ENCODE measurements around the gene GFI1. TPM values are rescaled to one million over a fixed set of nuclear protein-coding genes. Genes with fewer than 3 reads are reported as not detected.

The GFI1 gene
- total and polyA plus RNA-seq, 2 of the 13 experiments (the other 11 are each of a cell fraction or from before 2014, with no cell fraction given) = 10.3 to 10.5 TPM

DNA sequence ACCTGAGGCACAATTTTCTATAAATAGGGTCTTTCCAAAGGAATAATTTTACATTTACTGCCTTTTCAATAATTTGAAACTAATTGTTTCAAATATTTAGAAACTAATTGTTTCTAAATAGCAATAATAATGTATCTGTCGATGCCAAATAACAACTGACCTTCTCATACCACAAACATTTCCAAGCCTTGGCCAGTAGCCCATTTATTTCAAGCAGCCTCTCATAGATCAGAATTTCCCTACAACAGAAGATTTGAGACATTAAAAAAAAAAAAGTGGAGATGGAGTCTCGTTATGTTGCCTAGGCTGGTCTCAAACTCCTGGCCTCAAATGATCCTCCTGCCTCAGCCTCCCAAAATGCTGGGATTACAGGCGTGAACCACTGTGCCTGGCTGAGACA, 2.1 kb upstream of the GFI1 start:
- no peak overlapping the region for H2AFZ ChIP-seq (ENCODE audit: low read length)
- 78% methylated on average over 3 of the region's 3 CpGs for WGBS (ENCODE audit: low lambda C conversion rate)
- H3K4me2 ChIP-seq (ENCODE audit: low read depth, low read length) = no peak overlapping the region
- H3K36me3 ChIP-seq (replicated peaks in 1 of 2; ENCODE audit: control insufficient read depth in 1 of 2, insufficient read depth in 2 of 2, low read length in 2 of 2) = no peaks in the 10 kb centered on the region
- ChIA-PET CTCF (ENCODE audit: low intra/inter-chr PET ratio, low total read pairs) (no interaction called here), POLR2A (interaction anchor here (1.3 kb wide), 1 partner anchor 16 kb away, joined by 3 read pairs; no protein-coding TSS in a partner anchor)
- BruUV-seq (replicated peaks) = no TSS peak
- H3K27me3 ChIP-seq (ENCODE audit: control insufficient read depth in 1 of 2, insufficient read depth in 2 of 2, low read length in 2 of 2) = no peaks in the 10 kb centered on the region; a peak in 2 of 5 replicates
- H3K9me3 ChIP-seq (ENCODE audit: low read length) = no peaks in the 10 kb centered on the region
- no peaks in the 10 kb centered on the region for H3K79me2 ChIP-seq (ENCODE audit: insufficient read depth, low read length)
- H3K27ac ChIP-seq (ENCODE audit: extremely low read length, insufficient read depth, low read length) = no peak overlapping the region
- no peaks in the 10 kb centered on the region for H4K20me1 ChIP-seq (ENCODE audit: insufficient read depth, low read length)
- no peak overlapping the region for H3K9ac ChIP-seq (ENCODE audit: insufficient read depth, low read depth, low read length)
- intact Hi-C loops (cut with micrococcal nuclease; ENCODE audit: unreplicated experiment) (no loop called here), in situ Hi-C loops (cut with HindIII; ENCODE audit: extremely low pct_ligation_motif_present, low pct_unique_long_range_greater_than_20kb) (no loop called here)
- ATAC-seq (no peak), FAIRE-seq (no peak), DNase-seq (ENCODE audit: low spot score) (no peak)
- peaks cover 40% of the 10 kb centered on the region for H3K4me1 ChIP-seq (ENCODE audit: insufficient read depth, low read length)
- H3K4me3 ChIP-seq (replicated peaks in 1 of 3; ENCODE audit: insufficient read depth in 1 of 3, low read depth in 2 of 3, low read length in 3 of 3) = no peak overlapping the region
- TF ChIP-seq SP2 (CRISPR knock-in tag; IDR thresholded peaks at IDR 0.05) (no peak), ZFP1 (CRISPR knock-in tag; IDR thresholded peaks at IDR 0.05) (no peak), REL (CRISPR knock-in tag; conservative IDR thresholded peaks at IDR 0.05) (no peak), MEIS1 (CRISPR knock-in tag; IDR thresholded peaks at IDR 0.05; ENCODE audit: borderline replicate concordance) (no peak), ZBTB42 (CRISPR knock-in tag; IDR thresholded peaks at IDR 0.05) (no peak), KLF16 (CRISPR knock-in tag; IDR thresholded peaks at IDR 0.05) (no peak), KMT2A (CRISPR knock-in tag; IDR thresholded peaks at IDR 0.05) (no peak), ZBTB10 (CRISPR knock-in tag; IDR thresholded peaks at IDR 0.05; ENCODE audit: borderline replicate concordance) (no peak), LBX2 (CRISPR knock-in tag; IDR thresholded peaks at IDR 0.05; ENCODE audit: borderline replicate concordance) (no peak)
- TF ChIP-seq, protein P1, sequence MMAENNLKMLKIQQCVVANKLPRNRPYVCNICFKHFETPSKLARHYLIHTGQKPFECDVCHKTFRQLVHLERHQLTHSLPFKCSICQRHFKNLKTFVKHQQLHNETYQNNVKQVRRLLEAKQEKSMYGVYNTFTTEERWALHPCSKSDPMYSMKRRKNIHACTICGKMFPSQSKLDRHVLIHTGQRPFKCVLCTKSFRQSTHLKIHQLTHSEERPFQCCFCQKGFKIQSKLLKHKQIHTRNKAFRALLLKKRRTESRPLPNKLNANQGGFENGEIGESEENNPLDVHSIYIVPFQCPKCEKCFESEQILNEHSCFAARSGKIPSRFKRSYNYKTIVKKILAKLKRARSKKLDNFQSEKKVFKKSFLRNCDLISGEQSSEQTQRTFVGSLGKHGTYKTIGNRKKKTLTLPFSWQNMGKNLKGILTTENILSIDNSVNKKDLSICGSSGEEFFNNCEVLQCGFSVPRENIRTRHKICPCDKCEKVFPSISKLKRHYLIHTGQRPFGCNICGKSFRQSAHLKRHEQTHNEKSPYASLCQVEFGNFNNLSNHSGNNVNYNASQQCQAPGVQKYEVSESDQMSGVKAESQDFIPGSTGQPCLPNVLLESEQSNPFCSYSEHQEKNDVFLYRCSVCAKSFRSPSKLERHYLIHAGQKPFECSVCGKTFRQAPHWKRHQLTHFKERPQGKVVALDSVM (CRISPR knock-in tag; IDR thresholded peaks at IDR 0.05) = no peak
- TF ChIP-seq, protein P2, sequence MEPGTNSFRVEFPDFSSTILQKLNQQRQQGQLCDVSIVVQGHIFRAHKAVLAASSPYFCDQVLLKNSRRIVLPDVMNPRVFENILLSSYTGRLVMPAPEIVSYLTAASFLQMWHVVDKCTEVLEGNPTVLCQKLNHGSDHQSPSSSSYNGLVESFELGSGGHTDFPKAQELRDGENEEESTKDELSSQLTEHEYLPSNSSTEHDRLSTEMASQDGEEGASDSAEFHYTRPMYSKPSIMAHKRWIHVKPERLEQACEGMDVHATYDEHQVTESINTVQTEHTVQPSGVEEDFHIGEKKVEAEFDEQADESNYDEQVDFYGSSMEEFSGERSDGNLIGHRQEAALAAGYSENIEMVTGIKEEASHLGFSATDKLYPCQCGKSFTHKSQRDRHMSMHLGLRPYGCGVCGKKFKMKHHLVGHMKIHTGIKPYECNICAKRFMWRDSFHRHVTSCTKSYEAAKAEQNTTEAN (CRISPR knock-in tag; conservative IDR thresholded peaks at IDR 0.05) = no peak
- TF ChIP-seq, protein P3, sequence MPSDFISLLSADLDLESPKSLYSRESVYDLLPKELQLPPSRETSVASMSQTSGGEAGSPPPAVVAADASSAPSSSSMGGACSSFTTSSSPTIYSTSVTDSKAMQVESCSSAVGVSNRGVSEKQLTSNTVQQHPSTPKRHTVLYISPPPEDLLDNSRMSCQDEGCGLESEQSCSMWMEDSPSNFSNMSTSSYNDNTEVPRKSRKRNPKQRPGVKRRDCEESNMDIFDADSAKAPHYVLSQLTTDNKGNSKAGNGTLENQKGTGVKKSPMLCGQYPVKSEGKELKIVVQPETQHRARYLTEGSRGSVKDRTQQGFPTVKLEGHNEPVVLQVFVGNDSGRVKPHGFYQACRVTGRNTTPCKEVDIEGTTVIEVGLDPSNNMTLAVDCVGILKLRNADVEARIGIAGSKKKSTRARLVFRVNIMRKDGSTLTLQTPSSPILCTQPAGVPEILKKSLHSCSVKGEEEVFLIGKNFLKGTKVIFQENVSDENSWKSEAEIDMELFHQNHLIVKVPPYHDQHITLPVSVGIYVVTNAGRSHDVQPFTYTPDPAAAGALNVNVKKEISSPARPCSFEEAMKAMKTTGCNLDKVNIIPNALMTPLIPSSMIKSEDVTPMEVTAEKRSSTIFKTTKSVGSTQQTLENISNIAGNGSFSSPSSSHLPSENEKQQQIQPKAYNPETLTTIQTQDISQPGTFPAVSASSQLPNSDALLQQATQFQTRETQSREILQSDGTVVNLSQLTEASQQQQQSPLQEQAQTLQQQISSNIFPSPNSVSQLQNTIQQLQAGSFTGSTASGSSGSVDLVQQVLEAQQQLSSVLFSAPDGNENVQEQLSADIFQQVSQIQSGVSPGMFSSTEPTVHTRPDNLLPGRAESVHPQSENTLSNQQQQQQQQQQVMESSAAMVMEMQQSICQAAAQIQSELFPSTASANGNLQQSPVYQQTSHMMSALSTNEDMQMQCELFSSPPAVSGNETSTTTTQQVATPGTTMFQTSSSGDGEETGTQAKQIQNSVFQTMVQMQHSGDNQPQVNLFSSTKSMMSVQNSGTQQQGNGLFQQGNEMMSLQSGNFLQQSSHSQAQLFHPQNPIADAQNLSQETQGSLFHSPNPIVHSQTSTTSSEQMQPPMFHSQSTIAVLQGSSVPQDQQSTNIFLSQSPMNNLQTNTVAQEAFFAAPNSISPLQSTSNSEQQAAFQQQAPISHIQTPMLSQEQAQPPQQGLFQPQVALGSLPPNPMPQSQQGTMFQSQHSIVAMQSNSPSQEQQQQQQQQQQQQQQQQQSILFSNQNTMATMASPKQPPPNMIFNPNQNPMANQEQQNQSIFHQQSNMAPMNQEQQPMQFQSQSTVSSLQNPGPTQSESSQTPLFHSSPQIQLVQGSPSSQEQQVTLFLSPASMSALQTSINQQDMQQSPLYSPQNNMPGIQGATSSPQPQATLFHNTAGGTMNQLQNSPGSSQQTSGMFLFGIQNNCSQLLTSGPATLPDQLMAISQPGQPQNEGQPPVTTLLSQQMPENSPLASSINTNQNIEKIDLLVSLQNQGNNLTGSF (CRISPR knock-in tag; IDR thresholded peaks at IDR 0.05) = no peak

Measured in HepG2 (cell line).